ENCODE results near the gene TTBK1. TPM values are rescaled to one million over a fixed set of nuclear protein-coding genes. Genes with fewer than 3 reads are reported as not detected.

TTBK1 gene
- total and polyA plus RNA-seq, 12 donors, result 0.17 to 5.4 (median 0.65) TPM

- Histone ChIP-seq H3K27ac (no peak overlapping the region), H3K27me3 (no peaks in the 10 kb centered on the region), H3K4me1 (replicated peaks in 1 of 2) (no peaks in the 10 kb centered on the region), H3K36me3 (replicated peaks in 1 of 2) (no peaks in the 10 kb centered on the region), H3K4me3 (no peak overlapping the region), H3K9me3 (replicated peaks in 1 of 3) (no peaks in the 10 kb centered on the region)
- WGBS, 4 donors, result 84 to 95% (median 93%) methylated on average over 3 to 11 of the region's 11 CpGs
- TF ChIP-seq, protein P1, sequence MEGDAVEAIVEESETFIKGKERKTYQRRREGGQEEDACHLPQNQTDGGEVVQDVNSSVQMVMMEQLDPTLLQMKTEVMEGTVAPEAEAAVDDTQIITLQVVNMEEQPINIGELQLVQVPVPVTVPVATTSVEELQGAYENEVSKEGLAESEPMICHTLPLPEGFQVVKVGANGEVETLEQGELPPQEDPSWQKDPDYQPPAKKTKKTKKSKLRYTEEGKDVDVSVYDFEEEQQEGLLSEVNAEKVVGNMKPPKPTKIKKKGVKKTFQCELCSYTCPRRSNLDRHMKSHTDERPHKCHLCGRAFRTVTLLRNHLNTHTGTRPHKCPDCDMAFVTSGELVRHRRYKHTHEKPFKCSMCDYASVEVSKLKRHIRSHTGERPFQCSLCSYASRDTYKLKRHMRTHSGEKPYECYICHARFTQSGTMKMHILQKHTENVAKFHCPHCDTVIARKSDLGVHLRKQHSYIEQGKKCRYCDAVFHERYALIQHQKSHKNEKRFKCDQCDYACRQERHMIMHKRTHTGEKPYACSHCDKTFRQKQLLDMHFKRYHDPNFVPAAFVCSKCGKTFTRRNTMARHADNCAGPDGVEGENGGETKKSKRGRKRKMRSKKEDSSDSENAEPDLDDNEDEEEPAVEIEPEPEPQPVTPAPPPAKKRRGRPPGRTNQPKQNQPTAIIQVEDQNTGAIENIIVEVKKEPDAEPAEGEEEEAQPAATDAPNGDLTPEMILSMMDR (IDR thresholded peaks at IDR 0.05), result no peak
- TF ChIP-seq POLR2A (IDR thresholded peaks at IDR 0.05), result no peak
- no peak for DNase-seq
- intact Hi-C loops (cut with DNase I), result no loop called here
Observed at GRCh38 chr6:43253401-43253800, 10.1 kb downstream of the TTBK1 start.

GRCh38 chr6:43254138-43254817 lies 11.0 kb downstream of the TTBK1 start:
- WGBS, 4 donors, result 83 to 93% (median 87%) methylated on average over 9 to 15 of the region's 15 CpGs
- intact Hi-C loops (cut with DNase I), result no loop called here
- TF ChIP-seq, protein P1 (IDR thresholded peaks at IDR 0.05), result no peak
- TF ChIP-seq POLR2A (IDR thresholded peaks at IDR 0.05), result no peak
- Histone ChIP-seq H3K36me3 (replicated peaks in 1 of 2) (no peaks in the 10 kb centered on the region), H3K4me1 (replicated peaks in 1 of 2) (no peaks in the 10 kb centered on the region), H3K9me3 (replicated peaks in 1 of 3) (no peaks in the 10 kb centered on the region), H3K27ac (no peak overlapping the region), H3K27me3 (no peaks in the 10 kb centered on the region), H3K4me3 (no peak overlapping the region)
- DNase-seq, result peak in 2 of 7 donors; percentile 26 to 49

DNA sequence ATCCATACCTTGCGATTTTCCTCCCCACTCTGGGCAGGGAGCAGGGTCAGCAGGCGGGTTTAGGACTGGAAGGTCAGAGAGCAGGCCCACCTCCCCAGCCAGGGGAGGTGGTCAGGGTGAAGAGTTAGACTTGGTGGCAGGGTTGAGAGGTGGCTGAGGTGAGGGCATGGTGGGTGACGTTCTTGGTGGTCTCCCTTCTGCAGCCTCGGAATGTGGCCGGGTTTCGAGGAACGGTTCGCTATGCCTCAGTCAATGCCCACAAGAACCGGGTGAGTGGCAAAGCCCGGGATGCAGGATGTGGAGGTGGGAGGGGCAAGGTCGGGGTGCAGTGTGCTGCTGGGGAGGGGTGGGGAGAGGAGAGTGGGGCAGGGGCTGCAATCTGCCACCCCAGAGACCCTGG lies 11.6 kb downstream of the TTBK1 start:
- no peak for DNase-seq
- H3K4me1 ChIP-seq (replicated peaks in 1 of 2), result no peaks in the 10 kb centered on the region
- 84 to 92% (median 86%) methylated on average over 11 of the region's 11 CpGs for WGBS, 4 donors
- H3K9me3 ChIP-seq (replicated peaks in 1 of 3), result no peaks in the 10 kb centered on the region
- H3K27ac ChIP-seq, result no peak overlapping the region
- H3K27me3 ChIP-seq, result no peaks in the 10 kb centered on the region
- TF ChIP-seq, protein P1 (IDR thresholded peaks at IDR 0.05), result no peak
- no peak for TF ChIP-seq POLR2A (IDR thresholded peaks at IDR 0.05)
- H3K36me3 ChIP-seq (replicated peaks in 1 of 2), result no peaks in the 10 kb centered on the region
- intact Hi-C loops (cut with DNase I), result no loop called here
- H3K4me3 ChIP-seq, result no peak overlapping the region

DNA sequence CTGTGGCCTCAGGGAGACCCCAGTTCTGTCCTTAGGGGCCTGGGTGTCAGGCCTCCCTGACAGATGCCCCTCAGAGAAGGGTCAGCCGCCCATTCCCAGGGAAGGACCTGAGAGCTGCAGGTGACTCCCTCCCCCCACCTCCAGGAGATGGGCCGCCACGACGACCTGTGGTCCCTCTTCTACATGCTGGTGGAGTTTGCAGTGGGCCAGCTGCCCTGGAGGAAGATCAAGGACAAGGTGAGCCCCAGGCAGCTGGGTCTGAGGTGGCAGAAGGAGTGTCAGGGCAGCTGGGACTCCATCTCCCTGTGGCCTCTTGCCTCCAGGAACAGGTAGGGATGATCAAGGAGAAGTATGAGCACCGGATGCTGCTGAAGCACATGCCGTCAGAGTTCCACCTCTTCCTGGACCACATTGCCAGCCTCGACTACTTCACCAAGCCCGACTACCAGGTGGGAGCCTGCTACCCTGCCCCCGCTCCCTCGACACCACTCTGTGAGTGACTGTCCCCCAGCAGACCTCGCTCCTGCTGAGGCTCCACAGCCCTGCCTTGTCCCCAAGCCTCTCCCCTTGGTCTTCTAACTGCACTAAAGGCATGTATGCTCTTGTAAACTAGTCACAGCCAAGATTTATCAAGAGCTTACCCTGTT lies 12.2 kb downstream of the TTBK1 start:
- Histone ChIP-seq H3K27ac (no peak overlapping the region), H3K36me3 (replicated peaks in 1 of 2) (no peaks in the 10 kb centered on the region), H3K27me3 (no peaks in the 10 kb centered on the region), H3K4me1 (replicated peaks in 1 of 2) (no peaks in the 10 kb centered on the region), H3K4me3 (no peak overlapping the region), H3K9me3 (replicated peaks in 1 of 3) (no peaks in the 10 kb centered on the region)
- 78 to 81% (median 79%) methylated on average over 8 to 11 of the region's 11 CpGs for WGBS, 4 donors
- TF ChIP-seq, protein P1 (IDR thresholded peaks at IDR 0.05), result no peak
- TF ChIP-seq POLR2A (IDR thresholded peaks at IDR 0.05), result no peak
- intact Hi-C loops (cut with DNase I), result no loop called here
- no peak for DNase-seq
